NOMO-1 treated with dmso at 0.1 percent for 144 hours (cell line): ENCODE measurements around the gene NRAP.
A peak's percentile ranks its signal among the peaks of the same experiment; 100 is the strongest.

ENCODE experiments used
- DNase-seq: peaks from one replicate; lab custom pipeline; 2025; ENCODE audit not compliant: unreplicated experiment; lab: John Stamatoyannopoulos, UW

The NRAP gene

GRCh38 chr10:113663908-113664307 lies at the start of gene NRAP:
TSS of gene NRAP (minus strand) at chr10:113664041. CDS start at chr10:113663882, 159 bp downstream.
- DNase-seq, result no peak

GRCh38 chr10:113713640-113713982 lies 49.8 kb upstream of the NRAP start:
- no peak for DNase-seq

GRCh38 chr10:113712755-113713639 lies 49.2 kb upstream of the NRAP start:
- no peak for DNase-seq

DNA sequence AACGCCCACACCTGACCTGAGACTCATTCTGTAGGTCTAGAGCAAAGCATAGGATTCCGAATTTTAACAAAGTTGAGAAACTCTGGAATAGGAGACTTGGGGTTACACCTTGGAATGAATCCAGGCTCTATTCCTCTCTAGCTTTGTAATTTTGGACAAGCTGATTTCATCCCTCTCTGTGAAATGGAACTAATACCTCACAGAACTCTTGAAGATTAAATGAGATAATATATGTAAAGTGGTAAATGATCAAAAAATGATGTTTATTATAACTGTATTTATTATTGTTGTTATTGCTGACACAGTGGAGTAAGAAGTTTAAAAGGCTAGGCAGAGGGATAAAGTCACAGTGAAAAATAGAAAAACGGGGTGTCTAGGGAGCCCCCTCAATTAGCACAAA lies 48.2 kb upstream of the NRAP start:
- DNase-seq, result no peak

GRCh38 chr10:113711142-113711541 lies 47.3 kb upstream of the NRAP start:
- DNase-seq, result no peak

DNA sequence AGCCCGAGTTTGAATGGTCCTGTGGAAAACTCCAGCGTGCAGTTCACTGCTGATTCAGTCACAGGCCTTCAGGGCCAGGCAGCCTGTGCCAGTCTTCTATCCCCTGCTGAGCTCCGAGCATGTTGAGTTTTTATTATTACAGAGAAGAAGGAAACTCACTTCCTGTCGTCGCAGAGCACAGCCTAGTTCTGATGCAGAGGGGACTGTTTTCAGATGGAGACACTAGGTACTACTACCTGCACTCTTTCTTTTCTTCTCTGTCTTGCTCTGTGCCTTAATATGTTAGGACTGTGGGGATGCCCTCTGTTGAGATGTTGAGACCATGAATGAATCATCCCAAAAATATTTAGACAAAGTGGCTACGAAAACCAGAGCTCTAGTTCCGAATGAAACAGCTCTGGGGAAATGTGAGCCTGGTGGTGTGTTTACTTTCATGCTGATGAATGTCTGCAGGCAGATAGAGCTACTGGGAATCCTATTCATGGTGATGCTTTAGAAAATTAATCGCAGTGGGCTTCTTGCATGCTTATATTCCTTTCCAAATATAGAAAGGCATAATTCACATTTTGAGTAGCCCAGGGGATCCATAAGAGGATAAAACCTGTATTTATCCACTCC lies 45.5 kb upstream of the NRAP start:
- DNase-seq, result no peak

DNA sequence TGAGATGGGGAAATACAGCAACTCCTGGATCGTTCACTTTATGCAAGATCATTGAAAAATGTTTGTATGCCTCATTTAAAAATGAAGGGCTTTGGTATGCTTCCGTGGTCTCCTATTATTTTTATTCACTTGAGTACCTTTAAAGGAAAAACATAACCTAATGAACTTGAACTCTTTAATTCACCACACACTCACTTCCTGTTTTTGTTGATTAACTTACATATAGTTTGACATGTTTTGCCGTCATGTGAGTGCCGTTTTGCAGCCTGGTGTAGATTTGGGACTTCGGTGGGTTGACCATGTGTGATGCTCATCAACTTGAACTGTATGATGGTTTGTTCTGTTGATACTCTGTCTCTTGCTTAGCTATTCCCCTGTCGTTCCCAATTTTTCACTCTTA lies 44.8 kb upstream of the NRAP start:
- no peak for DNase-seq

- no peak for DNase-seq
These were observed 42.8 kb upstream of the NRAP start for GRCh38 chr10:113706623-113707022.

GRCh38 chr10:113705344-113705652 lies 41.5 kb upstream of the NRAP start:
- no peak for DNase-seq

- no peak for DNase-seq
These were observed 40.9 kb upstream of the NRAP start for GRCh38 chr10:113704637-113705343.

DNA sequence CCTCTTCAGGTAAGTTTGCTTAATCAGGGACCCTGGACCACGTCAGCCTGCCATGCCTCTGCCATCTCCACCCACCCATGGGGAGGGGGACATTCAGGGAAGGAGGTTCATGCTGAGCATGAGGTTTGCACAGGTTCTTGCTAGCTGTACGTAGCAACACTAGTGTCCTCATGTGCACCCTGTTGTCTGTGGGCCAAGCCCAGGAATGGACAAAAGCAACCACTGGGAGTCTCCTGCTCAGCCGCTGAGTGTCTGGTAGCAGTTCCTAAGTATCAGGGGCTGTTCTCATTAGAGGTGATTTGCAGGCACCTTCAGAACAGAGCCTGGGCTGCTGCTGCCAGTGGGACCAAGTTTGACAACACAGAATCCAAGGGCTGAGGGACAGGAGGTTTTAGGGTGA lies 33.8 kb upstream of the NRAP start:
- DNase-seq, result no peak

DNA sequence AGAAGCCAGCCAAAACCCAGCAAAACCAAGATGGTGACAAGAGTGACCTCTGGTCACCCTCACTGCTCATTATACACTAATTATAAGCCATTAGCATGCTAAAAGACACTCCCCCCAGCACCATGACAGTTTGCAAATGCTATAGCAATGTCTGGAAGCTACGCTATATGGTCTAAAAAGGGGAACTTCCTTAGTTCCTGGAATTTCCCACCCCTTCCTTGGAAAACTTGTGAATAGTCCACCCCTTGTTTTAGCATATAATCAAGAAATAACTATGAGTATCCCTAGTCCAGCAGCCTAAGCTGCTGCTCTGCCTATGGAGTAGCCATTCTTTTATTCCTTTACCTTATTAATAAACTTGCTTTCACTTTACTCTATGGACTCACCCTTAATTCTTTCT lies 31.9 kb upstream of the NRAP start:
- DNase-seq, result no peak

GRCh38 chr10:113693348-113693747 lies 29.5 kb upstream of the NRAP start:
- no peak for DNase-seq

DNA sequence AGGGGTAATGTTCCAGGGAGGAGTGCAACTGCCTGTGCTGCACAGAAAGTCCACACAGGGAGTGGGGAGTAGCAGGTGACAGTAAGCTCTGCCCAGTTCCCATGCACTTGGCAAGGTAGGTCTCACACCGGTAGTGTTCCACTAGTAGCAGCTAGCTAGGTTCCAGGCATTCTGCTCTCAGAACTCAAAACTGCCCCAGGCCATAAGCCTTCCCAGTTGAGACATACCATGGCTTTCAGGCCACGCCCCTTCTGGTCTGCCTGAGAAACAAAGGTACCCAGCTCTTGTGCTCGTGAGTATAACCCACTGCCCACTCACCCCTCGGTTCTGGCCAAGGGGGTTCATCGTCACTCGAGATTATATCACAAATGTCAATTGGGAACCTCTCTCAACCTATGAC lies 28.4 kb upstream of the NRAP start:
- DNase-seq, result no peak

GRCh38 chr10:113691381-113691780 lies 27.5 kb upstream of the NRAP start:
- no peak for DNase-seq

DNA sequence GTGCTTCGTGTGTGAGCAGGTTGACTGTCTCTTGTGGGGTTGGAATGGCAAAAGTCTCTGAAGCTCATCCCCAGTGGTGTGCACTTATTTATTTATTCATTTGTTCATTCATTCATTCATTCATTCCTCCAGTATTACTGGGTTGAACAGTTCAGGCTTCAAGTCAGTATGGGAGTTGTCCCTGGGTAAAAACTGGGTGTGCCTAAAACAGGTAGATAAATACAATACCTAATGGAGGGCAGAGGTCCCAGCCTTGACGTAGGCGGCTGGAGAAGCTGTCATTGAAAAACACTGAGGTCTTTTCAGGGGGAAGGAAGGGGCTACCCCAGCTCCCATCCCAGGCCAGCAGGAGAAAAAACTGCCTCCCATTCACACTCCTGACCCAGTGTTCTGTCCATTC lies 26.9 kb upstream of the NRAP start:
- no peak for DNase-seq

DNA sequence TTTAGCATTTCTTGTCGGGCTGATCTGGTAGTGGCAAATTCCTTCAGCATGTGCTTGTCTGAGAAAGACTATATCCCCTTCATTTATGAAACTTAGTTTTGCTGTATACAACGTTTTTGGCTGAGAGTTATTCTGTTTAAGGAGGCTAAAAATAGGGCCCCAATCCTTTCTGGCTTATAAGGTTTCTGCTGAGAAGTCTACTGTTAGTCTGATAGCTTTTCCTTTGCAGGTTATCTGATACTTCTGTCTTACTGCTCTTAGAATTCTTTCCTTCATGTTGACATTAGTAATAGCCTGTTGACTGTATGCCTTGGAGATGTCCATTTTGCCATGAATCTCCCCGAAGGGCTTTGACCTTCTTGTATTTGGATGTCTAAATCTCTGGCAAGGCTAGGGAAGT lies 25.7 kb upstream of the NRAP start:
- DNase-seq, result no peak

- DNase-seq, result no peak
These were observed 25.2 kb upstream of the NRAP start for GRCh38 chr10:113689057-113689456.

DNA sequence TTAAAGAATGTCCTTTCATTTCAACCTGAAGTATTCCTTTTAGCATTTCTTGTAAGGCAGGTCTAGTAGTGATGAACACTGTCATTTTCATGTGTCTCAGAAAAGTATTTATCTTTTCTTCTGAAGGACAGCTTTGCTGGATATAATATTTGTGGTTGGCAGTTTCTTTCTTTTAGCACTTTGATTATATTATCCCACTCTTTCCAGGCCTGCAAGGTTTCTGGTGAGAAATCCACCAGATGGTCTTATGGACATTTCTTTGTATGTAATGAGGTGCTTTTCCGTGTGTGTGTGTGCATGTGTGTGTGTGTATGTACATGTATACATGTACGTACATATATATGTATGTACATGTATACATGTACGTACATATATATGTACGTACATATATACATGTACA lies 23.2 kb upstream of the NRAP start:
- DNase-seq, result no peak

- no peak for DNase-seq
These were observed 22.2 kb upstream of the NRAP start for GRCh38 chr10:113686028-113686427.

DNA sequence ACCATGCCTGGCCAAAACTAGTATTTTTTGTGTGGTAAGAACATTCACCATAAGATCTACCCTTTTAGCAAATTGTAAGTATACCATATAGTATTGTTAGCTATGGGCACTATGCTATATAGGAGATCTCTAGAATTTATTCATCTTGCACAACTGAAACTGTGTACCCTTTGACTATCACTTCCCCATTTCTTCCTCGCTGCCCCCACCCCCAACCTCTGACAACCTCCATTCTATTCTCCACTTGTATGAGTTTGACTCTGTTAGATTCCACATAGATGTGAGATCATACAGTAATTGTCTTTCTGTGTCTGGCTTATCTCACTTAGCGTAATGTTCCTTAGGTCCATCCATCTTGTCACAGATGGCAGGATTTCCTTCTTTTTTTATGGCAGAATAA lies 19.5 kb upstream of the NRAP start:
- DNase-seq, result peak; percentile 12
